HG02623 (cell line): ENCODE data around the gene CST9.

Source experiments
- ATAC-seq: cut with Tn5 transposase; IDR thresholded peaks from one replicate; pipeline ENCODE4 v1.9.1; 2021; ENCODE audit warnings: moderate library complexity; ENCODE audit not compliant: unreplicated experiment

Gene CST9

GRCh38 chr20:23554401-23554800 lies 51.3 kb downstream of the CST9 start:
- no peak for ATAC-seq
